A673 (cell line): ENCODE measurements around the gene GATA5.

Experiments
- EZH2 ChIP-seq: fragments of 200-600 bp; sonication (generic); IDR thresholded peaks from 2 replicates; pipeline ENCODE4 v1.6.1; 2017; ENCODE audit warnings: borderline replicate concordance, low read depth, mild to moderate bottlenecking, mixed read lengths, antibody characterized with exemption, low read length; ENCODE audit not compliant: poor library complexity, severe bottlenecking
- TF ChIP-seq, protein P1 (sequence below): fragments of 300-800, 200-600 bp; sonication (generic); conservative IDR thresholded peaks from 2 replicates; pipeline ENCODE4 v1.5.1; 2017; ENCODE audit warnings: low read depth, mild to moderate bottlenecking, antibody characterized with exemption, low read length, moderate library complexity, mixed read lengths

DNA sequence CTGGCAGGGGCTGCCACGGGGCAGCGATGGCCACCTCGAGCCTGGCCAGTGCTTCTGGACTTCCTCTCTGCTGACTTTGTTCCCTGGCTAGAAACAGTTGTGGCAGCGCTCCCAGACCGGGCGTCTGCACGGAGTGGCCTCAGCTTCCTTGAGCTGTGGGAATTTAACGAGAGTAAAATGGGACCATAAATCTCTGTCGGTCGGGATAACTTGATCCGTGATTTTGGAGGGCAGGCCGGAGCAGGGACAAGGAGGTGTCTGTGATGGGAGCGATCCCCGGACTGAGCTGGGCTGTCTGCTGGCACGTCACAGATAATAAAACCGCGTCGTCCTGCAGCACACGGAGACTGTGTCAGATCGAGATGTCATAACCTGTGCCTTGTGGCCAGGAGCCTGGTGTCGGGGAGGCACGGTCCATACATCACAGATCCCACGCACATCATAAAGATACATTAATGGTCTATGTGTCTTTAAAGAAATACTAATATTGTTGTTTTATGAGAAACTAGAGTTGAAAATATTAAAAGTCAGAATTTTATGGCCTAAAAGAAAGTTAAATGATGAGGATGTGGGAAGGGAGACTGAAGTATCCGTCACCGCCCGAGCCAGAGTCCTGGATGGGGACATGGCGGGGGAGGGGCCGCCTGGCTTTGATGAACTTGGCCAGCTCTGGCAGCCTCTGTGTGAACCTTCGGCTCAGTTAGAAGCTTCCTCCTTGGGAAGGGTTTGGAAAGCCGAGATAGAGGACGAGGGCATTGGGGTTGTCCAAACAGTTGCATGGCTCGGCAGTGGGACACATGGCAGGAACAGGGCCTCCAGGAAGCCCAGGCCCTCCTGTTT, 41.9 kb downstream of the GATA5 start:
- TF ChIP-seq, protein P1, sequence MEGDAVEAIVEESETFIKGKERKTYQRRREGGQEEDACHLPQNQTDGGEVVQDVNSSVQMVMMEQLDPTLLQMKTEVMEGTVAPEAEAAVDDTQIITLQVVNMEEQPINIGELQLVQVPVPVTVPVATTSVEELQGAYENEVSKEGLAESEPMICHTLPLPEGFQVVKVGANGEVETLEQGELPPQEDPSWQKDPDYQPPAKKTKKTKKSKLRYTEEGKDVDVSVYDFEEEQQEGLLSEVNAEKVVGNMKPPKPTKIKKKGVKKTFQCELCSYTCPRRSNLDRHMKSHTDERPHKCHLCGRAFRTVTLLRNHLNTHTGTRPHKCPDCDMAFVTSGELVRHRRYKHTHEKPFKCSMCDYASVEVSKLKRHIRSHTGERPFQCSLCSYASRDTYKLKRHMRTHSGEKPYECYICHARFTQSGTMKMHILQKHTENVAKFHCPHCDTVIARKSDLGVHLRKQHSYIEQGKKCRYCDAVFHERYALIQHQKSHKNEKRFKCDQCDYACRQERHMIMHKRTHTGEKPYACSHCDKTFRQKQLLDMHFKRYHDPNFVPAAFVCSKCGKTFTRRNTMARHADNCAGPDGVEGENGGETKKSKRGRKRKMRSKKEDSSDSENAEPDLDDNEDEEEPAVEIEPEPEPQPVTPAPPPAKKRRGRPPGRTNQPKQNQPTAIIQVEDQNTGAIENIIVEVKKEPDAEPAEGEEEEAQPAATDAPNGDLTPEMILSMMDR = no peak
- no peak for TF ChIP-seq EZH2
